HG03521 (cell line): ENCODE data around the gene KIFC1.

Experiments
- ATAC-seq: cut with Tn5 transposase; IDR thresholded peaks from one replicate; pipeline ENCODE4 v1.9.1; 2021; ENCODE audit warnings: mild to moderate bottlenecking, moderate library complexity; ENCODE audit not compliant: unreplicated experiment

KIFC1 gene

GRCh38 chr6:33424855-33425667 lies 33.4 kb downstream of the KIFC1 start:
- no peak for ATAC-seq

- peak; percentile 37 for ATAC-seq
Observed at GRCh38 chr6:33425668-33426577, 34.3 kb downstream of the KIFC1 start.

- no peak for ATAC-seq
Observed at GRCh38 chr6:33426590-33427511, 35.2 kb downstream of the KIFC1 start.

- ATAC-seq = no peak
Observed at GRCh38 chr6:33427585-33428223, 36.1 kb downstream of the KIFC1 start.

- ATAC-seq = no peak
Observed at GRCh38 chr6:33428224-33428965, 36.8 kb downstream of the KIFC1 start.

- no peak for ATAC-seq
Observed at GRCh38 chr6:33428966-33429749, 37.5 kb downstream of the KIFC1 start.

GRCh38 chr6:33429750-33430052 lies 38.1 kb downstream of the KIFC1 start:
- ATAC-seq = no peak

GRCh38 chr6:33430334-33430733 lies 38.7 kb downstream of the KIFC1 start:
- no peak for ATAC-seq

GRCh38 chr6:33430991-33431879 lies 39.6 kb downstream of the KIFC1 start:
- ATAC-seq = no peak

GRCh38 chr6:33431880-33432541 lies 40.4 kb downstream of the KIFC1 start:
- ATAC-seq = no peak

- ATAC-seq = no peak
Observed at GRCh38 chr6:33432546-33432945, 40.9 kb downstream of the KIFC1 start.

- ATAC-seq = no peak
Observed at GRCh38 chr6:33433001-33433543, 41.4 kb downstream of the KIFC1 start.

GRCh38 chr6:33433544-33434191 lies 42.0 kb downstream of the KIFC1 start:
- no peak for ATAC-seq

GRCh38 chr6:33434961-33435360 lies 43.3 kb downstream of the KIFC1 start:
- no peak for ATAC-seq

GRCh38 chr6:33437666-33438065 lies 46.0 kb downstream of the KIFC1 start:
- ATAC-seq = no peak

- ATAC-seq = no peak
Observed at GRCh38 chr6:33438978-33439594, 47.5 kb downstream of the KIFC1 start.
